ENCODE data around the gene FOXP1.

Gene FOXP1

GRCh38 chr3:71175691-71176365 lies 407.7 kb downstream of the FOXP1 start:
- no peak for DNase-seq (ENCODE audit: low spot score)

DNA sequence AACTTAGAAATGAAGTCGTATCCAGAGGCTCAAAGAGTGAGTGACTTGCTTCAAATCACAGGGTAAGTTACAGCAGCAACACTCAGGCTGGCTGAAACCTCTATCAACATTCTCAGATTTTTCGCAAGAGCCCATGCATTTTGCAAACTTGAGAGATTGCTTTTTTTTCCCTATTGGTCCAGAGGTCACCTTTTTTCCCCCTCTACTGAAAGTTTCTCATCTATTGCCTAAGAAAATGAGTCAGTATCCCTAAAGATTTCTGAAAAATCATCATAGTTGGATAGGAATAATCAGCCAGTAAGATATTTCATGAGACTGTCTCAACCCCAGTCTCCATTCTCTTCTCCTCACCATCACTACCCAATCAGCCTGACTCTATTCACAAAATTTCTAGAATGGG lies 410.6 kb downstream of the FOXP1 start:
- DNase-seq (ENCODE audit: low spot score), result no peak

- DNase-seq (ENCODE audit: low spot score), result no peak
Observed at GRCh38 chr3:71172189-71172588, 411.3 kb downstream of the FOXP1 start.

DNA sequence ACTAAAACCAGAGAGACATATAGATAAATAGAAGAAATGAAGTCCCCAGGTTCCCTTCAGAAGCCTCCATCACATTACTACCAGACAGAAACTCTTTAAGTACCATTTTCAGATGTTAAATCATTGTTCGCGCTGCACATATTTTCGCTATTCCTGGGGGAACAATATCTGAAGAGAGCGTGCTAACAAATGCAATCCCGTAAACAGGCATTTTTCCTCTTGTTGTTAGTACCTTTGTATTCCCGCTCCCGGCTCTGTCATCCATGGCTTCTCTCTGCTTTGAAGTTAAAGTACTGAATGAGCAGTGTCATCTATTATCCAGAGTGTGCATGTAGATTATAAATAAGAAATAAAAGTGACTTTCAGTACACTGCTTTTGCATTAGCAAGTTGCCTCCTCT lies 412.3 kb downstream of the FOXP1 start:
- DNase-seq (ENCODE audit: low spot score), result no peak

GRCh38 chr3:71168880-71169411 lies 414.6 kb downstream of the FOXP1 start:
- peak; percentile 11 for DNase-seq (ENCODE audit: low spot score)

DNA sequence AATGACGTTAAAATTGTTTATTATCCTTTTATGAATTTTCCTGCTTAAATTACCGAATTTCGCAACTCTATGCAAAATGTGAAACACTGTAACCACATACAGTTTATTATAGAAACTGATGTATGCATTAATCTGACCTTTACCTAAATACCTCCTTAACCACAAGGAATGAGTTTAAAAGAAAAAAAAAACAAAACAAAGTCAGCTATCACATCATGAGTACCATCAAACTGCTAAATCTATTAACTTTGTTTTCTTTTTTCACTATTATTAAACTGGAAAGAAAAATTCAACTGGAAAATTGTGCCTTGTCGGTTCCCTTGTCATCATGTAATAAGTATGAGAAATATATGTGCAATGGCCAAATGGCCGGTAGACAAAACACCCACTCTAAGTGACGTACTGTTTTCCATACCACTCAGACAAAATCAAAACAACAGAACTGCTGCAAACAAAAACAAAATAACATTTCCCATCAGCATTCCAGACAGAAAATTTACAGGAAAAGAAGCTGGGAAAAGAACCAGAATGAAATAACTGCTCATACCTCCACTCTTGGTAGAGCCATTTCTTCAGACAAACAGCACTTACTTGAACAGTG lies 415.3 kb downstream of the FOXP1 start:
- DNase-seq (ENCODE audit: low spot score), result no peak

DNA sequence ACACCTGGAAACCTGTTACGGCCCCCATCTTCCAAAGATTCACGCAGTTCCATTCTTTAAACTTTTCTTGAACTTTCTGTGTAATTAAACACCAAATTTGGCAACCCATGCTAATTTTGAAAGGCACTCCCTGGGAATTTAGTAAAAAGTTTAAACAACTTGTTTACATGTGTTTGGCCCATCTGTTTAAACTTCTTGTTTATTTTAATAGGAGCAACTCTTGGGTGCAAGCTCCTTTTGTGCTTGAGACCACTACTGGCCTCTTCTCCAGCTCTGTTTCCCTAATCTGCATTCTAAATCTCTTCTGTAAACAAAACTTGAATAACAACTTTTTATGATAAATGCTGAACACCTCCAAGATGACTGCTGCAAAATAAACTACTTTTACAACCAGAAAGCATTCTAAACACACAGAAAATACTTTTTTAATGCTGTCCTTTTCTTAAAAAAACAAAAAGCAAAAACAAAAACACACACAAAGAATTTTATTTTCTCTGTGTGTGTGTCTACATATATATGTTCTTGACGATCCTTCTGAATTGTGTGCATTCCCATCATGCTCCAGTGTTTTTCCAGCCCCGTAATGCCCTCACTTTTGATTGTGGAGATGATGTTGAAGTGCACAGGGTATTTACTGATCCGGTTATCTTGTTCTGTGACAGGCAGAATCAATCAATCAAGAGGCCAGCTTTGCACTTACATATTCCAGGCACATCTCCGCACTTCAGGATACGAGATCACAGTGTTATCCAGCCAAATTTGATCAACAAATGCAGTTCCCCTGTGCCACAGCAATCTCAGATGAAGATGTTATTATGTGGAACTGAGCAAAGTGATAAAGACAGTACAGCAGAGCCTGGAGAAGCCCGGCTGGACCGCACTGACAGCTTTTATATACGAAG lies 416.9 kb downstream of the FOXP1 start:
- no peak for DNase-seq (ENCODE audit: low spot score)

DNA sequence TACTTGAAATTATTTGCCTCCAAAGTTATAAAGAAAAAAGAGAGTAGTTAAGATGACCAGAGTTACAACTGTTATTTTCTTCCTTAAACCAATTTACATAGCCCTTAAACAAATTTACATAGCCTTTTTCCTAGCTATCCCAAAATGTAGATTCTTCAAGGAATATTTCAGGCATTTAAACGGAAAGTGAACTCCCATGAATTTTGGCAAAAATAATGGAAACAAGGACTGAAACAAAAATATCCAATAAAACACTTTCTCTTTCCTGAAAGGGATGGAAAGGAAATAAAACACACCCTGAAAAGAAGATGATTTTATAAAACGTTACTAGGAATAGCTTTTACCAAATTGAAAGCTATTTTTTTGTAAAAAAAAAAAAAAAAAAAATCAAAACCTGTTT lies 418.6 kb downstream of the FOXP1 start:
- no peak for DNase-seq (ENCODE audit: low spot score)

- no peak for DNase-seq (ENCODE audit: low spot score)
Observed at GRCh38 chr3:71163198-71163918, 420.2 kb downstream of the FOXP1 start.

DNA sequence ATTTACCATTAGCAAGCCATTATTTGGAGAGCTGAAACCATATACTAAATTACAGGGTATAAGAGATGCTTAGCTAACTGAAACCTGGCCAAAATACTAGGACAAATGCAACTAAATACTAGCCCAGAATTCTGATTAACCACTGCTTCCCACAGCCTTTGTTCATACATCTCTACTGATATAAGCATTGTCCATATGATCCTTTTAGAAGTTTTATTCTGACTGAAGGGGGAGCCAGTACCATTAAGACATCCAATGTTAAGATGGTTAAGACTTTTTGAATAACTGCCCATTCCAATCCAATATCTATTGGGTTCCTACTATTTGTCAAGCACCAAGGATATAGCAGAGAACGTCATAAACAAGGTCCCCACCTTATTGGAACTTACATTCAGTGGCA lies 421.3 kb downstream of the FOXP1 start:
- no peak for DNase-seq (ENCODE audit: low spot score)

- DNase-seq (ENCODE audit: low spot score), result no peak
Observed at GRCh38 chr3:71160785-71161546, 422.6 kb downstream of the FOXP1 start.

GRCh38 chr3:71156062-71156665 lies 427.4 kb downstream of the FOXP1 start:
- no peak for DNase-seq (ENCODE audit: low spot score)

- no peak for DNase-seq (ENCODE audit: low spot score)
Observed at GRCh38 chr3:71154846-71155245, 428.7 kb downstream of the FOXP1 start.

- no peak for DNase-seq (ENCODE audit: low spot score)
Observed at GRCh38 chr3:71153713-71154112, 429.8 kb downstream of the FOXP1 start.

DNA sequence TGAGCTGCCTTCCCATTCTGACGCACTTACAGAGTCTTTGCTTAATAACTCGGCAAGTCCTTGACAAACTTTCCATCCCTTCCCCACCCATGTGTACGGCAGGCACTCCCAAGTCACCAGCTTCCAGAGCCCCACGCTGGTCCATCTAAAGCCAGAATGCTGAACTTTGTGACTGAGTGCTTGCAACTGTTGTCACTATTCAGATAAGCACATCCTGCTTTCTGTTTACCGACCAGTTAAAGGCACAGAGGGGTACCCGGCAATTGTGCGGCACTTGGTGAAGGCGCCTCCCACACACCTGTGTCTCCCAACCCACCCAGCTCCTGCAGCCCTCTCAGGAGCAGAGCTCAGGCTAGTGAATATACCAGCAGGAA lies 430.6 kb downstream of the FOXP1 start:
- DNase-seq (ENCODE audit: low spot score), result no peak

DNA sequence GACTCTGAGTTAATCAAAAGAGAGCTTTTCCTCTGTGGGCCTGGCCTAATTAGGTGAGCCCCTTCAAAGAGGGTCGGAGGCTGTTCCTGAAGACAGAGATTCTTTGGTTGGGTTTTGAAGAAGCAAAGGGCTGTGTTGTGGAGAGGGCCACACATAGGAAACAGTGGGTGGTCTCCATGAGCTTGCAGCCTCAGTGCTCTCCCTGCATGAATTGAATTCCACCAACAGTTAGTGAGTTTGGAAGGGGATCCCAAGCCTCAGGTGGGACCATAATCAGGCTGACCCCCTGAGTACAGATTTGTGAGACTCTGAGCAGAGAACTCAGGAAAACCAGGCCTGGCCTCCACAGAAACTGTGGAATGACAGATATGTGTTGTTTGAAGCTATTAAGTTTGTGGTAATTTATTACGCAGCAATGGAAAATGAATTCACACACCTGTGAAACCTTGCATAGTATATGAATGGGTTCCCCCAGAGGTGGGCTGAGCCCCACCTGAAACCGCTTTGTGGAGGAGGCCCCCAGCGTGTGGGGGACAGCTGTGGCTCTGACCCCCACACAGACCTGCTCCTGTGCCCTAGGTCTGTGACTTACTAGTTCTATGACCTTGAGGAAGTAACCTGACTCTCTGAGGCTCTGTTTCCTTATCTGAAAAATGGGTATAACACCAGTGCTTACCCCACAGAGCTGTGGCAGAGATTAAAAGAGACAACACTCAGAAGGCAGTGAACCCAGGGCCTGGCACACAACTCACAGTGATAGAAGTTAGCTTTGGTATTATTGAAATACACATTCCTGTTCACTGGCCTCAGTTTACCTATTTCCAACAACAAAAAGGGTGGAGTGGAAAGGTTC lies 431.3 kb downstream of the FOXP1 start:
- no peak for DNase-seq (ENCODE audit: low spot score)

- no peak for DNase-seq (ENCODE audit: low spot score)
Observed at GRCh38 chr3:71149959-71150954, 433.3 kb downstream of the FOXP1 start.

DNA sequence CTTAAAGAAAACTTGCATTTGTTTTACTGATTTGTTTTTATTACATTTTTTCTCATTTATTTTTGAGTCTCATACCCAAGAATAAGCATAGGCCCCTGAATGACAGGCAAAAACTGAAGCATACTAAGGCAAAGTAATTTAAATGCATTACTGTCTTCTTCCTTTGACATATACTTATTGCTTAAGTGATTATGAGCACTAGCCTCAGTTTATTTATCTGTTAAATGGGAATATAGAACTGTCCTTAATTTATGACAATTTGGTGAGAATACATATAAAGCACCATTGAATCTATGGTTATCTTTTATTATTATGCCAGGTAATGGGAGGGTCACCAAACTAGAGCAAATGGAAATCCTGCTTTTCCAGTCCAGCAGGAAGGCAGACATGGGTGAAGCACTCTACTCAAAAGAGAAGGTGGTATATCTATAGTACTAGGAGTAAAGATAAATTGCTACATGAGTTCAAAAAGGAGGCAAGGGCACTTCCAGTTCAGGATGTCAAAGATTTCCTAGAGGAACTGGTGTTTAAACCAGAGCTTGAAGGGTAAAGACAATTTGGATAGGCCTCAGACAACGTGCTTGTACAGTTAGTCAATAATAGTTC lies 435.0 kb downstream of the FOXP1 start:
- no peak for DNase-seq (ENCODE audit: low spot score)

All from globus pallidus (tissue), 1 donor.